Panc1 (cell line): ENCODE measurements around the gene MKRN2OS.

Source experiments
- POLR2AphosphoS5 ChIP-seq: IDR thresholded peaks from 2 replicates; pipeline ENCODE4 v1.6.1; 2012; ENCODE audit warnings: mild to moderate bottlenecking, low read depth, low read length, moderate library complexity
- SIN3A ChIP-seq: IDR thresholded peaks from 2 replicates; pipeline ENCODE4 v1.6.1; 2012; ENCODE audit warnings: low read depth, mild to moderate bottlenecking, low read length, moderate library complexity, borderline replicate concordance; ENCODE audit not compliant: insufficient read depth
- TCF7L2 ChIP-seq: IDR thresholded peaks from 2 replicates; pipeline ENCODE4 v1.6.1; 2011; ENCODE audit warnings: mild to moderate bottlenecking, low read depth, low read length, inconsistent platforms
- TF ChIP-seq, protein P1 (sequence below): fragments of 450-650 bp; IDR thresholded peaks from 2 replicates; pipeline ENCODE4 v1.5.1; 2017; ENCODE audit warnings: mild to moderate bottlenecking
- TF ChIP-seq, protein P2 (sequence below), 2 experiments: IDR thresholded peaks; 2 replicates each; pipeline ENCODE4 v1.6.1; 2011 to 2012; ENCODE audit warnings: low read depth in 2 of 2, control low read depth in 1 of 2, low read length in 1 of 2, mild to moderate bottlenecking in 1 of 2, moderate library complexity in 1 of 2; ENCODE audit not compliant: insufficient read depth in 1 of 2

DNA sequence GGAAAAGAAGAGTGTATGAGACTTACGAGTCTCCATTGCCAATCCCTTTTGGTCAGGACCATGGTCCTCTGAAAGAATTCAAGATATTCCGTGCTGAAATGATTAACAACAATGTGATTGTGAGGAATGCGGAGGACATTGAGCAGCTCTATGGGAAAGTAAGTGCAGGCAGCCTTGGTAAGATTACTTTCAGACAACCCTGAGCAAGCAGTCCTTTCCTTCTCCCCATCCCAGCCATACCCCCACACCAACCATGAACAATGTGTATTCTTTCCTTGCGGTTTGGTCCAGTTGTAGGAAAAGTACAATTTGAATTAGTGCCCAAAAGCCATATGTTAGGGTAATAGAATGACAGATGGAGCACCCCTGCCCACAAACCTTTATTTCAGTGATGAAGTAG, 55.5 kb downstream of the MKRN2OS start:
- no peak for TF ChIP-seq POLR2AphosphoS5
- TF ChIP-seq TCF7L2, result no peak
- TF ChIP-seq, protein P1, sequence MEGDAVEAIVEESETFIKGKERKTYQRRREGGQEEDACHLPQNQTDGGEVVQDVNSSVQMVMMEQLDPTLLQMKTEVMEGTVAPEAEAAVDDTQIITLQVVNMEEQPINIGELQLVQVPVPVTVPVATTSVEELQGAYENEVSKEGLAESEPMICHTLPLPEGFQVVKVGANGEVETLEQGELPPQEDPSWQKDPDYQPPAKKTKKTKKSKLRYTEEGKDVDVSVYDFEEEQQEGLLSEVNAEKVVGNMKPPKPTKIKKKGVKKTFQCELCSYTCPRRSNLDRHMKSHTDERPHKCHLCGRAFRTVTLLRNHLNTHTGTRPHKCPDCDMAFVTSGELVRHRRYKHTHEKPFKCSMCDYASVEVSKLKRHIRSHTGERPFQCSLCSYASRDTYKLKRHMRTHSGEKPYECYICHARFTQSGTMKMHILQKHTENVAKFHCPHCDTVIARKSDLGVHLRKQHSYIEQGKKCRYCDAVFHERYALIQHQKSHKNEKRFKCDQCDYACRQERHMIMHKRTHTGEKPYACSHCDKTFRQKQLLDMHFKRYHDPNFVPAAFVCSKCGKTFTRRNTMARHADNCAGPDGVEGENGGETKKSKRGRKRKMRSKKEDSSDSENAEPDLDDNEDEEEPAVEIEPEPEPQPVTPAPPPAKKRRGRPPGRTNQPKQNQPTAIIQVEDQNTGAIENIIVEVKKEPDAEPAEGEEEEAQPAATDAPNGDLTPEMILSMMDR, result no peak
- TF ChIP-seq, protein P2, sequence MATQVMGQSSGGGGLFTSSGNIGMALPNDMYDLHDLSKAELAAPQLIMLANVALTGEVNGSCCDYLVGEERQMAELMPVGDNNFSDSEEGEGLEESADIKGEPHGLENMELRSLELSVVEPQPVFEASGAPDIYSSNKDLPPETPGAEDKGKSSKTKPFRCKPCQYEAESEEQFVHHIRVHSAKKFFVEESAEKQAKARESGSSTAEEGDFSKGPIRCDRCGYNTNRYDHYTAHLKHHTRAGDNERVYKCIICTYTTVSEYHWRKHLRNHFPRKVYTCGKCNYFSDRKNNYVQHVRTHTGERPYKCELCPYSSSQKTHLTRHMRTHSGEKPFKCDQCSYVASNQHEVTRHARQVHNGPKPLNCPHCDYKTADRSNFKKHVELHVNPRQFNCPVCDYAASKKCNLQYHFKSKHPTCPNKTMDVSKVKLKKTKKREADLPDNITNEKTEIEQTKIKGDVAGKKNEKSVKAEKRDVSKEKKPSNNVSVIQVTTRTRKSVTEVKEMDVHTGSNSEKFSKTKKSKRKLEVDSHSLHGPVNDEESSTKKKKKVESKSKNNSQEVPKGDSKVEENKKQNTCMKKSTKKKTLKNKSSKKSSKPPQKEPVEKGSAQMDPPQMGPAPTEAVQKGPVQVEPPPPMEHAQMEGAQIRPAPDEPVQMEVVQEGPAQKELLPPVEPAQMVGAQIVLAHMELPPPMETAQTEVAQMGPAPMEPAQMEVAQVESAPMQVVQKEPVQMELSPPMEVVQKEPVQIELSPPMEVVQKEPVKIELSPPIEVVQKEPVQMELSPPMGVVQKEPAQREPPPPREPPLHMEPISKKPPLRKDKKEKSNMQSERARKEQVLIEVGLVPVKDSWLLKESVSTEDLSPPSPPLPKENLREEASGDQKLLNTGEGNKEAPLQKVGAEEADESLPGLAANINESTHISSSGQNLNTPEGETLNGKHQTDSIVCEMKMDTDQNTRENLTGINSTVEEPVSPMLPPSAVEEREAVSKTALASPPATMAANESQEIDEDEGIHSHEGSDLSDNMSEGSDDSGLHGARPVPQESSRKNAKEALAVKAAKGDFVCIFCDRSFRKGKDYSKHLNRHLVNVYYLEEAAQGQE (IDR thresholded peaks at IDR 0.05; ENCODE audit: insufficient read depth in 1 of 2, low read depth in 2 of 2, low read length in 1 of 2), result no peak
- no peak for TF ChIP-seq SIN3A
